ENCODE results near the gene KRTAP6-2. TPM values are rescaled to one million over a fixed set of nuclear protein-coding genes. Genes with fewer than 3 reads are reported as not detected.

Gene KRTAP6-2
- total and polyA plus RNA-seq, 12 donors: not detected

GRCh38 chr21:30615199-30615598 is 16.5 kb upstream of the KRTAP6-2 start:
- H3K27ac ChIP-seq: no peak overlapping the region
- peaks cover 0 to 12% (median 0%) of the 10 kb centered on the region in 11 donors for H3K9me3 ChIP-seq
- TF ChIP-seq CTCF (IDR thresholded peaks at IDR 0.05): no peak
- no peaks in the 10 kb centered on the region for H3K4me1 ChIP-seq
- ATAC-seq (no peak), DNase-seq (no peak)
- no peaks in the 10 kb centered on the region for H3K27me3 ChIP-seq
- no peaks in the 10 kb centered on the region for H3K36me3 ChIP-seq
- intact Hi-C loops (cut with DNase I): no loop called here
- no peak overlapping the region for H3K4me3 ChIP-seq

- Histone ChIP-seq H3K27me3 (no peaks in the 10 kb centered on the region), H3K4me3 (no peak within 1 kb of the TSS), H3K36me3 (no peaks in the 10 kb centered on the region), H3K9me3 (peaks cover 0 to 12% (median 0%) of the 10 kb centered on the region in 11 donors), H3K4me1 (no peaks in the 10 kb centered on the region), H3K27ac (no peak within 1 kb of the TSS)
- WGBS, 2 donors: 66 to 68% methylated on average over 2 of the region's 2 CpGs
- DNase-seq (no peak), ATAC-seq (no peak)
- no peak for TF ChIP-seq CTCF (IDR thresholded peaks at IDR 0.05)
- intact Hi-C loops (cut with DNase I): no loop called here
Measured at GRCh38 chr21:30613836-30614235, 15.1 kb upstream of the KRTAP6-2 start, which contains the start of gene KRTAP6-1. Gene KRTAP6-1, minus strand, starts transcription at chr21:30613930. Its CDS starts 26 bp downstream, at chr21:30613904.

GRCh38 chr21:30612132-30612531 is 13.4 kb upstream of the KRTAP6-2 start:
- Histone ChIP-seq H3K27ac (no peak overlapping the region), H3K4me1 (no peaks in the 10 kb centered on the region), H3K9me3 (peaks cover 0 to 12% (median 0%) of the 10 kb centered on the region in 11 donors), H3K27me3 (no peaks in the 10 kb centered on the region), H3K36me3 (no peaks in the 10 kb centered on the region), H3K4me3 (no peak overlapping the region)
- whole genome bisulfite sequencing, 2 donors: 82 to 92% methylated on average over 2 of the region's 2 CpGs
- ATAC-seq: no peak
- DNase-seq: no peak
- no peak for TF ChIP-seq CTCF (IDR thresholded peaks at IDR 0.05)
- intact Hi-C loops (cut with DNase I): no loop called here

- no peaks in the 10 kb centered on the region for H3K4me1 ChIP-seq
- 89 to 90% methylated on average over 2 of the region's 2 CpGs for WGBS, 2 donors
- no peaks in the 10 kb centered on the region for H3K27me3 ChIP-seq
- H3K9me3 ChIP-seq: peaks cover 0 to 8% (median 0%) of the 10 kb centered on the region in 11 donors
- H3K36me3 ChIP-seq: no peaks in the 10 kb centered on the region
- no peak for ATAC-seq
- intact Hi-C loops (cut with DNase I): no loop called here
- no peak for DNase-seq
- no peak overlapping the region for H3K27ac ChIP-seq
- no peak for TF ChIP-seq CTCF (IDR thresholded peaks at IDR 0.05)
- no peak overlapping the region for H3K4me3 ChIP-seq
Measured at GRCh38 chr21:30605968-30606367, 7.3 kb upstream of the KRTAP6-2 start.

Data from heart right ventricle (tissue), 16 donors.